Liver (tissue), 9 donors: ENCODE measurements around the gene KMT2A. TPM values are rescaled to one million over a fixed set of nuclear protein-coding genes. Genes with fewer than 3 reads are reported as not detected.

Source experiments
- DNase-seq: peaks from one replicate; pipeline ENCODE4 v3.0.0-alpha.2; 2017; ENCODE audit warnings: low spot score
- H3K27ac ChIP-seq, 2 donors: one replicate each; pipeline ENCODE4 v1.7.0; 2013; ENCODE audit warnings: inconsistent platforms in 2 of 2, low read length in 2 of 2, control low read depth in 1 of 2, low read depth in 1 of 2, mild to moderate bottlenecking in 1 of 2
- H3K27me3 ChIP-seq, 4 donors: one replicate each; pipeline versions ENCODE4 v1.6.1 to v1.7.0; 2013; ENCODE audit warnings: low read length in 3 of 4, inconsistent platforms in 1 of 4, mild to moderate bottlenecking in 1 of 4, moderate library complexity in 1 of 4; ENCODE audit not compliant: control insufficient read depth in 4 of 4, insufficient read depth in 4 of 4
- H3K36me3 ChIP-seq, 4 donors: one replicate each; pipeline versions ENCODE4 v1.6.1 to v1.7.0; 2013; ENCODE audit warnings: low read length in 3 of 4, mild to moderate bottlenecking in 3 of 4, low read depth in 1 of 4, moderate library complexity in 1 of 4; ENCODE audit not compliant: control insufficient read depth in 4 of 4, insufficient read depth in 3 of 4
- H3K4me1 ChIP-seq, 4 donors: one replicate each; pipeline versions ENCODE4 v1.6.1 to v1.7.0; 2013; ENCODE audit warnings: low read length in 3 of 4, mild to moderate bottlenecking in 3 of 4, moderate library complexity in 1 of 4; ENCODE audit not compliant: control insufficient read depth in 4 of 4, insufficient read depth in 4 of 4
- H3K4me3 ChIP-seq, 3 donors: one replicate each; pipeline versions ENCODE4 v1.6.1 to v1.7.0; 2013; ENCODE audit warnings: low read length in 3 of 3, control low read depth in 1 of 3, low read depth in 1 of 3, mild to moderate bottlenecking in 1 of 3
- H3K9ac ChIP-seq, 2 donors: one replicate each; pipeline ENCODE4 v1.7.0; 2013; ENCODE audit warnings: low read length in 2 of 2, mild to moderate bottlenecking in 2 of 2, moderate library complexity in 2 of 2, control low read depth in 1 of 2, low read depth in 1 of 2
- H3K9me3 ChIP-seq, 4 donors: one replicate each; pipeline versions ENCODE4 v1.6.1 to v1.7.0; 2013; ENCODE audit warnings: low read length in 3 of 4; ENCODE audit not compliant: control insufficient read depth in 4 of 4
- CTCF ChIP-seq: fragments of 150-350 bp; IDR thresholded peaks from 2 replicates; pipeline ENCODE4 v1.5.1; 2017; ENCODE audit warnings: improper control_type of control experiment, low read depth, low read length; ENCODE audit not compliant: missing input control
- EGR1 ChIP-seq, 2 donors: IDR thresholded peaks; 2 replicates each; pipeline ENCODE4 v1.6.1; 2016 to 2018; ENCODE audit warnings: antibody characterized with exemption in 2 of 2, low read depth in 2 of 2
- FOXA1 ChIP-seq: IDR thresholded peaks from 2 replicates; pipeline ENCODE4 v1.6.1; 2016; ENCODE audit warnings: antibody characterized with exemption
- FOXA2 ChIP-seq: IDR thresholded peaks from 2 replicates; pipeline ENCODE4 v1.6.1; 2016; ENCODE audit warnings: antibody characterized with exemption
- GABPA ChIP-seq, 2 donors: IDR thresholded peaks in 1 of 2; conservative IDR thresholded peaks in 1 of 2; 2 replicates each; pipeline ENCODE4 v1.6.1; 2016; ENCODE audit warnings: antibody characterized with exemption in 2 of 2, mild to moderate bottlenecking in 1 of 2, moderate library complexity in 1 of 2
- HNF4A ChIP-seq, 2 donors: conservative IDR thresholded peaks; 2 replicates each; pipeline ENCODE4 v1.6.1; 2016; ENCODE audit warnings: antibody characterized with exemption in 2 of 2, mild to moderate bottlenecking in 2 of 2
- HNF4G ChIP-seq: IDR thresholded peaks from 2 replicates; pipeline ENCODE4 v1.6.1; 2016; ENCODE audit warnings: antibody characterized with exemption
- JUND ChIP-seq, 2 donors: IDR thresholded peaks; 2 replicates each; pipeline ENCODE4 v1.6.1; 2016; ENCODE audit warnings: antibody characterized with exemption in 2 of 2
- MAX ChIP-seq: IDR thresholded peaks from 2 replicates; pipeline ENCODE4 v1.6.1; 2016; ENCODE audit warnings: antibody characterized with exemption
- NR2F2 ChIP-seq: IDR thresholded peaks from 2 replicates; pipeline ENCODE4 v1.6.1; 2016; ENCODE audit warnings: antibody characterized with exemption
- RAD21 ChIP-seq, 2 donors: IDR thresholded peaks; 2 replicates each; pipeline ENCODE4 v1.6.1; 2016; ENCODE audit warnings: antibody characterized with exemption in 2 of 2, mild to moderate bottlenecking in 2 of 2
- REST ChIP-seq: IDR thresholded peaks from 2 replicates; pipeline ENCODE4 v1.6.1; 2016; ENCODE audit warnings: antibody characterized with exemption, mild to moderate bottlenecking
- RXRA ChIP-seq, 2 donors: IDR thresholded peaks; 2 replicates each; pipeline ENCODE4 v1.6.1; 2017 to 2018; ENCODE audit warnings: antibody characterized with exemption in 2 of 2, mild to moderate bottlenecking in 1 of 2
- SP1 ChIP-seq: IDR thresholded peaks from 2 replicates; pipeline ENCODE4 v1.6.1; 2018; ENCODE audit warnings: antibody characterized with exemption, mild to moderate bottlenecking
- TAF1 ChIP-seq: conservative IDR thresholded peaks from 2 replicates; pipeline ENCODE4 v1.6.1; 2016; ENCODE audit warnings: antibody characterized with exemption, mild to moderate bottlenecking
- YY1 ChIP-seq: IDR thresholded peaks from 2 replicates; pipeline ENCODE4 v1.6.1; 2016; ENCODE audit warnings: antibody characterized with exemption, mild to moderate bottlenecking
- ZBTB33 ChIP-seq: IDR thresholded peaks from 2 replicates; pipeline ENCODE4 v1.6.1; 2016; ENCODE audit warnings: antibody characterized with exemption
- WGBS: extraction: QIAGEN DNeasy Blood & Tissue Kit; methylation state at CpG from one replicate; pipeline ENCODE4 v1.1.7; 2013; 5-methylcytosine and 5-hydroxymethylcytosine counted together
- polyA plus RNA-seq, 2 donors: library from polyadenylated mRNA; stranded (reverse) in 1 of 2; unstranded in 1 of 2; fragments of 200-250 nt in 1 of 2; fragments of >200 nt in 1 of 2; fragmentation: Nextera tagmentation in 1 of 2; extraction: Ambion mirVana in 1 of 2; gene quantifications; one replicate each; pipeline versions ENCODE4 v1.2.1 to v1.2.3, GENCODE V29; 2013 to 2015
- total RNA-seq, 2 donors: library from RNA; depleted of rRNA; stranded (reverse); fragments of >200 nt; gene quantifications; one replicate each; pipeline ENCODE4 v1.2.3, GENCODE V29; 2014
- TF ChIP-seq, protein P1 (sequence below): IDR thresholded peaks from 2 replicates; pipeline ENCODE4 v1.6.1; 2016; ENCODE audit warnings: antibody characterized with exemption
- donor health status: healthy.
- donor health status: healthy.
- donor health status: healthy.
- donor health status: healthy.
- donor health status: healthy.

The KMT2A gene
- total and polyA plus RNA-seq, 4 donors = 4.3 to 27.9 (median 12.9) TPM

GRCh38 chr11:118560806-118561205 is 124.5 kb downstream of the KMT2A start (continued):
- no peak for TF ChIP-seq ZBTB33
- no peak for TF ChIP-seq RAD21 (IDR thresholded peaks at IDR 0.05)
- no peak for TF ChIP-seq MAX

DNA sequence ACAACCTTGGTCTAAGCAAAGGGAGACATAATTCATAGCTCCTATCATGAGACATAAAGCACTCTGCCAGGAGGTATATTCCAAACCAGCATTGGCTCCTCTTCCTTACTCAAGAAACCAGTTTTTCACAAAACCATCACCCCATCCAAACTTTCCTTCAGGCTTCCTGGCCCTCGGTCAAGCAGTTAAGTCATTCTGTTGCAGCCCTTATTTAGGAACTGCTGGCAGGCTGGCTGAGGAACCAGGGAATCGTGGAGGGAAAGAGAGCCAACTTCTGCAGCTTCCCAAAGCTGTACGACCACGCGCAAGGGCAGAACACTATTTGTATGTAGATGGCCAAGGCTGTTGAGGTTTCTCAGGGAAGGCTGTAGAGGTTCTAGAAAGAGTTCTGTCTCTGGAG is 128.8 kb downstream of the KMT2A start:
- H3K36me3 ChIP-seq = no peaks in the 10 kb centered on the region
- no peak overlapping the region for H3K4me3 ChIP-seq
- H3K9me3 ChIP-seq = no peaks in the 10 kb centered on the region
- 57% methylated on average over 5 of the region's 5 CpGs for WGBS
- TF ChIP-seq TAF1 (no peak), SP1 (no peak), FOXA1 (no peak), MAX (no peak), ZBTB33 (no peak), NR2F2 (no peak), HNF4A (conservative IDR thresholded peaks at IDR 0.05) (no peak), REST (no peak), CTCF (no peak), JUND (IDR thresholded peaks at IDR 0.05) (no peak), RAD21 (IDR thresholded peaks at IDR 0.05) (no peak), EGR1 (IDR thresholded peaks at IDR 0.05; ENCODE audit: low read depth in 2 of 2) (no peak), HNF4G (no peak), RXRA (IDR thresholded peaks at IDR 0.05) (no peak), GABPA (IDR thresholded peaks at IDR 0.05 in 1 of 2, conservative IDR thresholded peaks at IDR 0.05 in 1 of 2) (no peak), YY1 (no peak), FOXA2 (no peak)
- TF ChIP-seq, protein P1, sequence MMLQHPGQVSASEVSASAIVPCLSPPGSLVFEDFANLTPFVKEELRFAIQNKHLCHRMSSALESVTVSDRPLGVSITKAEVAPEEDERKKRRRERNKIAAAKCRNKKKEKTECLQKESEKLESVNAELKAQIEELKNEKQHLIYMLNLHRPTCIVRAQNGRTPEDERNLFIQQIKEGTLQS = no peak
- H3K9ac ChIP-seq = peak overlapping the region in 1 of 2 donors; percentile 20
- no peak overlapping the region for H3K27ac ChIP-seq
- no peaks in the 10 kb centered on the region for H3K27me3 ChIP-seq
- peaks cover 0 to 3% (median 3%) of the 10 kb centered on the region in 4 donors for H3K4me1 ChIP-seq
- no peak for DNase-seq
